GM23248 (cell line): ENCODE measurements around the gene ZBTB20. TPM values are rescaled to one million over a fixed set of nuclear protein-coding genes. Genes with fewer than 3 reads are reported as not detected.
A peak's percentile ranks its signal among the peaks of the same experiment; 100 is the strongest.

Experiments used
- DNase-seq: peaks from one replicate; pipeline ENCODE4 v3.0.0-alpha.2; 2015
- H2AFZ ChIP-seq: fragments of 200-600 bp; sonication (generic); 2 replicates; pipeline ENCODE4 v1.6.1; 2016; ENCODE audit warnings: antibody characterized with exemption
- H3F3A ChIP-seq: fragments of 200-600 bp; sonication (generic); 2 replicates; pipeline ENCODE4 v1.6.1; 2016; ENCODE audit warnings: mild to moderate bottlenecking, antibody characterized with exemption, mixed run types; ENCODE audit not compliant: insufficient read depth
- H3K27ac ChIP-seq: fragments of 200-600 bp; sonication (generic); 2 replicates; pipeline ENCODE4 v1.5.1; 2016; ENCODE audit warnings: mild to moderate bottlenecking
- H3K27me3 ChIP-seq: fragments of 200-600 bp; sonication (generic); replicated peaks from 2 replicates; pipeline ENCODE4 v1.6.1; 2016; ENCODE audit warnings: mild to moderate bottlenecking; ENCODE audit not compliant: insufficient read depth
- H3K36me3 ChIP-seq: fragments of 200-600 bp; sonication (generic); 2 replicates; pipeline ENCODE4 v1.6.1; 2016; ENCODE audit warnings: low read depth, mild to moderate bottlenecking
- H3K4me1 ChIP-seq: fragments of 200-600 bp; sonication (generic); 2 replicates; pipeline ENCODE4 v1.6.1; 2016; ENCODE audit warnings: mild to moderate bottlenecking; ENCODE audit not compliant: insufficient read depth
- H3K4me2 ChIP-seq: fragments of 200-600 bp; sonication (generic); one replicate; pipeline ENCODE4 v1.6.1; 2016; ENCODE audit warnings: mild to moderate bottlenecking; ENCODE audit not compliant: unreplicated experiment
- H3K4me3 ChIP-seq: fragments of 200-600 bp; sonication (generic); 2 replicates; pipeline ENCODE4 v1.5.1; 2016; ENCODE audit warnings: mild to moderate bottlenecking
- H3K79me2 ChIP-seq: fragments of 200-600 bp; sonication (generic); 2 replicates; pipeline ENCODE4 v1.6.1; 2016; ENCODE audit warnings: mild to moderate bottlenecking; ENCODE audit not compliant: insufficient read depth
- H3K9ac ChIP-seq: fragments of 200-600 bp; sonication (generic); 2 replicates; pipeline ENCODE4 v1.6.1; 2016; ENCODE audit warnings: mild to moderate bottlenecking
- H3K9me2 ChIP-seq: fragments of 200-600 bp; sonication (generic); 2 replicates; pipeline ENCODE4 v1.6.1; 2016; ENCODE audit warnings: mixed run types, mild to moderate bottlenecking, moderate library complexity; ENCODE audit not compliant: insufficient read depth
- H3K9me3 ChIP-seq: fragments of 200-600 bp; sonication (generic); one replicate; pipeline ENCODE4 v1.6.1; 2017; ENCODE audit warnings: low read depth
- H4K20me1 ChIP-seq: fragments of 200-600 bp; sonication (generic); 2 replicates; pipeline ENCODE4 v1.6.0; 2016; ENCODE audit not compliant: insufficient read depth
- EZH2 ChIP-seq: fragments of 200-600 bp; sonication (generic); IDR thresholded peaks from 2 replicates; pipeline ENCODE4 v1.6.1; 2018; ENCODE audit warnings: antibody characterized with exemption, mild to moderate bottlenecking; ENCODE audit not compliant: insufficient read depth, poor library complexity, severe bottlenecking
- EZH2phosphoT487 ChIP-seq: fragments of 200-600 bp; sonication (generic); IDR thresholded peaks from 2 replicates; pipeline ENCODE4 v1.6.1; 2018; ENCODE audit warnings: antibody characterized with exemption, moderate library complexity, mild to moderate bottlenecking, low read depth; ENCODE audit not compliant: insufficient read depth
- whole genome bisulfite sequencing, 2 experiments: methylation state at CpG; one replicate each; pipeline ENCODE4 v1.1.6; 2015 to 2017; ENCODE audit warnings: low lambda C conversion rate in 2 of 2, low coverage in 1 of 2; ENCODE audit errors: missing lambda C conversion rate in 2 of 2; 5-methylcytosine and 5-hydroxymethylcytosine counted together
- in situ Hi-C: fragments of 300-500 bp; cut with MboI; formaldehyde crosslinking; loops from 2 replicates; pipeline ENCODE4 v1.15.0; 2020
- polyA plus RNA-seq: library from polyadenylated mRNA; unstranded; fragments of >200 nt; fragmentation: Nextera tagmentation; extraction: Ambion mirVana; gene quantifications from 2 replicates; pipeline ENCODE4 v1.2.1, GENCODE V29; 2016
- total RNA-seq: library from RNA; depleted of rRNA; stranded (reverse); fragments of >200 nt; shearing (Covaris generic); gene quantifications from 2 replicates; pipeline ENCODE4 v1.2.3, GENCODE V29; 2014

The ZBTB20 gene
- total and polyA plus RNA-seq, 2 experiments from 2014 or later: 9.2 to 12.2 TPM

GRCh38 chr3:115090712-115091111 is 56.4 kb downstream of the ZBTB20 start:
- TF ChIP-seq EZH2phosphoT487: no peak
- TF ChIP-seq EZH2: no peak
- no peaks in the 10 kb centered on the region for H3K36me3 ChIP-seq
- no peak overlapping the region for H3K27ac ChIP-seq
- in situ Hi-C loops: no loop called here
- no peak overlapping the region for H3K4me3 ChIP-seq
- H3K4me1 ChIP-seq: peaks cover 6% of the 10 kb centered on the region
- 85 to 95% methylated on average over 1 of the region's 1 CpG for WGBS, 2 experiments
- H3K9ac ChIP-seq: no peak overlapping the region
- no peaks in the 10 kb centered on the region for H3K9me2 ChIP-seq
- H3K27me3 ChIP-seq: no peaks in the 10 kb centered on the region
- H3K79me2 ChIP-seq: no peaks in the 10 kb centered on the region; the same call in 1 of the 2 replicates
- no peak overlapping the region for H2AFZ ChIP-seq
- H4K20me1 ChIP-seq: no peaks in the 10 kb centered on the region
- peaks cover 5% of the 10 kb centered on the region; the same call in 1 of the 2 replicates for H3F3A ChIP-seq
- DNase-seq: no peak
- H3K4me2 ChIP-seq: no peak overlapping the region
- H3K9me3 ChIP-seq: no peaks in the 10 kb centered on the region

DNA sequence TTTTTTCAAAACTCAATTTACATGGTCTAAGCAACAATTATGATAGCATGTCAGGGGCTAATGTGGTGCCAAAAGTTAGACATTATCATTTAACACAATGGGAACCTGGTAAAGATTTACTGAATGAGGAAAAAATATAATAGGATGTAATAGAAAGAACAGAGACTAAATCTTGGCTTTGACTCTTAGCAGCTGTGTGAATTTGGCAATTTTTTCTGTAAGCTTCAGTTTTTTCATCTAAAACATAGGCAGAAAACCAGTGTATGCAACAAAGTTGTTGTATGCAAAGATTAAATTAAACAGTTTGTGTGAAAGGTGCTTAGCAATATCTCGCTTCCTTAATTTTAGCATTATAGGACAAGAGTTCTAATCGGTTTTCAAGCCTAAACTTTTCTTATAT is 57.6 kb downstream of the ZBTB20 start:
- Histone ChIP-seq H3K4me1 (peaks cover 19% of the 10 kb centered on the region), H3K79me2 (no peaks in the 10 kb centered on the region; the same call in 1 of the 2 replicates), H2AFZ (no peak overlapping the region), H3K36me3 (no peaks in the 10 kb centered on the region), H3K9me3 (no peaks in the 10 kb centered on the region), H3K27ac (no peak overlapping the region), H3K9ac (no peak overlapping the region), H3K4me2 (no peak overlapping the region), H3F3A (peaks cover 5% of the 10 kb centered on the region; the same call in 1 of the 2 replicates), H4K20me1 (no peaks in the 10 kb centered on the region), H3K4me3 (no peak overlapping the region), H3K27me3 (no peaks in the 10 kb centered on the region), H3K9me2 (no peaks in the 10 kb centered on the region)
- 74 to 77% methylated on average over 2 of the region's 2 CpGs for WGBS, 2 experiments
- no peak for DNase-seq
- in situ Hi-C loops: loop anchor here (10.0 kb wide), 1 partner anchor 255 kb away; no protein-coding TSS in a partner anchor
- no peak for TF ChIP-seq EZH2phosphoT487
- TF ChIP-seq EZH2: no peak

- Histone ChIP-seq H3K4me1 (peaks cover 21% of the 10 kb centered on the region), H3K4me3 (no peak overlapping the region), H4K20me1 (no peaks in the 10 kb centered on the region), H3K27ac (no peak overlapping the region), H3K4me2 (no peak overlapping the region), H2AFZ (no peak overlapping the region), H3K79me2 (no peaks in the 10 kb centered on the region; the same call in 1 of the 2 replicates), H3K9me3 (no peaks in the 10 kb centered on the region), H3K9me2 (no peaks in the 10 kb centered on the region), H3F3A (peaks cover 5% of the 10 kb centered on the region; the same call in 1 of the 2 replicates), H3K36me3 (no peaks in the 10 kb centered on the region), H3K27me3 (no peaks in the 10 kb centered on the region), H3K9ac (no peak overlapping the region)
- 66% methylated on average over 1 of the region's 1 CpG for WGBS, 2 experiments
- DNase-seq: no peak
- no peak for TF ChIP-seq EZH2
- no peak for TF ChIP-seq EZH2phosphoT487
- in situ Hi-C loops: loop anchor here (10.0 kb wide), 1 partner anchor 253 kb away; no protein-coding TSS in a partner anchor
These were observed 59.6 kb downstream of the ZBTB20 start for GRCh38 chr3:115087512-115087911.

- peak overlapping the region; percentile 82; the same call in 1 of the 2 replicates for H2AFZ ChIP-seq
- no peaks in the 10 kb centered on the region for H3K36me3 ChIP-seq
- H3K4me2 ChIP-seq: no peak overlapping the region
- H4K20me1 ChIP-seq: no peaks in the 10 kb centered on the region
- no peak overlapping the region for H3K27ac ChIP-seq
- no peak overlapping the region for H3K4me3 ChIP-seq
- H3K79me2 ChIP-seq: no peaks in the 10 kb centered on the region
- H3K9ac ChIP-seq: no peak overlapping the region
- H3K4me1 ChIP-seq: peaks cover 15% of the 10 kb centered on the region
- in situ Hi-C loops: loop anchor here (10.0 kb wide), 1 partner anchor 252 kb away; no protein-coding TSS in a partner anchor
- no peaks in the 10 kb centered on the region for H3K9me2 ChIP-seq
- TF ChIP-seq EZH2phosphoT487 (no peak), EZH2 (no peak)
- WGBS, 2 experiments: 71 to 79% methylated on average over 2 of the region's 2 CpGs
- no peaks in the 10 kb centered on the region for H3K9me3 ChIP-seq
- no peak for DNase-seq
- no peaks in the 10 kb centered on the region for H3K27me3 ChIP-seq
- H3F3A ChIP-seq: no peaks in the 10 kb centered on the region
These were observed 60.7 kb downstream of the ZBTB20 start for GRCh38 chr3:115086344-115086743.
